ENCODE measurements around the gene BRME1.
A peak's percentile ranks its signal among the peaks of the same experiment; 100 is the strongest.

BRME1 gene

DNA sequence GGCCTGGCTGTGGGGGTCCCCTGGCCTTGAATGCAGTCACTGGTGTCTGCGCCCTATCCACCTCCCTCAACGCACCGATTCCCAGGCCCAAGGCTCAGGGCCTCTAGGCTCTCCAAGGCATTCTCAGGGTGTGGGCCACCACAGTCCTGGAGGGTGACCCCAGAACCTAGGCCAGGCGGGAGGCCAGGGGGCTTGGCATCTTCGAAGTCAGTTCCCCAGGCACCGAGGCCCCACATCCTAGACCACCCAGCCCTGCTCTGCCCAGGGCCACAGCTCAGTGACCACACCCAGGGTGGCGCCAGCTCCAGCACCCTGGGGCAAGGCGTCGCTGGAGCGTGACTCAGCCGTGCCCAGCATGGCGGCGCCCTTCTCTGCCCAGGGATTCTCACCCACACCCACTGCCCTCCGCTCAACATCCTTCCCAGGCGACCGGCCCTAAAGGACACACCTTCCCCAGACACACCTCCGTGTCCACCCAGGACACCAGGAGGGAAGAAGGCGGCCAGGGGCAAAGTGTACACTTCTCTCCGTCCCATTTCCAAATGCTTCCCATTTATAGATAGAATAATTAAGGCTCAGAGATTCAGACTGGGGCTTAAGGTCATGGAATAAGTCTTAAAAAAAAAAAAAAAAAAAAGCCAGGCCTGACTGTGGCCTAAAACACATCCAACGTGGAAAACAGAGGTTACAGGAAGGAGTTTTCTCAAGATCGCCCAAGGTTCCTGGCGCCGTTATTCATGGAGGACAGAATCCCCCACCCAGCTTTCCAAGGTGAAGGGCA, 65.4 kb downstream of the BRME1 start:
- no peak for DNase-seq
- in situ Hi-C loops (cut with MboI; ENCODE audit: low pct_unique_long_range_greater_than_20kb, low sequenced_read_pairs), result loop anchor here (10.0 kb wide), 1 partner anchor 56 kb away; no protein-coding TSS in a partner anchor

DNA sequence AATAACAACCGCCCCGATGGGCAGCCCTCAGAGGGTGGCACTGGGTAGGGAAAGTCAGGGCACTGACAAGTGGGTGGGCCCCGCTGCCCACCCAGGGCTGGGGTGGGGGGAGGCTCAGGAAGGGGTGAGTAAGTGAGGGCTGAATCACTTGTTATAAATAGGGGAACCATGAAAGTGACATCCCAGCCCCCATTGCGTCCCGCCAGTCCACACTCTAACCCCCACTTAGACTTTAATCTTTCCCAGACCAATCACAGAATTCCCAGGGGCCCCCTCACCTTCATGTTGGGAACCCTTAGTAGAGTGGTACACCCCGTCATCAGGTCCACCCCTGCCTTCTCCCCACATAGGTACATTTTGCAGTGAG, 66.0 kb downstream of the BRME1 start:
- in situ Hi-C loops (cut with MboI; ENCODE audit: low pct_unique_long_range_greater_than_20kb, low sequenced_read_pairs), result loop anchor here (10.0 kb wide), 1 partner anchor 55 kb away; no protein-coding TSS in a partner anchor
- DNase-seq, result no peak

DNA sequence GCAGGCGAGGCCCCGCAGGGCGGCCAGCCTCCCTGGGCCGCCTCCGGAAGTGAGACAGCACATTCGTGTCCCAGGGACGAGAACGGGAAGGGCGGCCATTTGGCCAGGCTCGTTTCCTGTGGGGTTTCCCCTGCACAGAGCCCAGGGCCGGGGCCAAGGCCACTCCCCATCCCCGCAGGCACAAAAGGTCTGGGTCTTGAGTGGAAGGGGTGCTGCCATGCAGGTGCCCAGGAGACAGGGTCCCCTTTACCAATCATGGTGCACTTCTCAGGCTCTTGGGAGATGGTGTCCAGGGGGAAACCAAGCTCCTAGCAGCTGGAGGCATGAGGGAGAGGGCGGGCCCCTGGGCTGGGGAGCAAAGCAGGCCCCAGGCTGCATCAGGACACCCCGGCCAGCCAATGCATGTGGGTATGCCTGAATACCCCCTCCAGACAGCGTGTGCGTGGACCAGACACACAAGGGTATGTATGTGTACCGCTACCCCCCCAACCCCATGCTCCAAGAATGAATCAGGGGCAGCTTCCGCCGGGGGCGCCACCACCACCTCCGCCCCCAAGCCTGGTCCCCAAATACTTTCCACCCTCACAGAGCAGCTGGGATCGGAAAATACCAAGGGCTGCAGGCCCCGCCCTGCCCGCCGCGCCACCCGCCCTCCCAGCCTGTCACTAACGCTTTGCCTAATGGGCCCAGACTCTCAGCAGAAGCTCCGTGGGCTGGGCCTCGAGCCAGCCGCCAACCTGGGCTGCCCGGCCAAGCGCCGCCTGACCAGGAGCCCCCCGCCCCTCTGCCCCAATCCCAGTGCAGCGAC, 66.6 kb downstream of the BRME1 start:
- DNase-seq, result peak; percentile 89
- in situ Hi-C loops (cut with MboI; ENCODE audit: low pct_unique_long_range_greater_than_20kb, low sequenced_read_pairs), result no loop called here

- DNase-seq, result no peak
- in situ Hi-C loops (cut with MboI; ENCODE audit: low pct_unique_long_range_greater_than_20kb, low sequenced_read_pairs), result no loop called here
Observed at GRCh38 chr19:13838435-13839129, 67.3 kb downstream of the BRME1 start.

- peak; percentile 92 for DNase-seq
- in situ Hi-C loops (cut with MboI; ENCODE audit: low pct_unique_long_range_greater_than_20kb, low sequenced_read_pairs), result no loop called here
Observed at GRCh38 chr19:13835791-13836723, 69.9 kb downstream of the BRME1 start.

DNA sequence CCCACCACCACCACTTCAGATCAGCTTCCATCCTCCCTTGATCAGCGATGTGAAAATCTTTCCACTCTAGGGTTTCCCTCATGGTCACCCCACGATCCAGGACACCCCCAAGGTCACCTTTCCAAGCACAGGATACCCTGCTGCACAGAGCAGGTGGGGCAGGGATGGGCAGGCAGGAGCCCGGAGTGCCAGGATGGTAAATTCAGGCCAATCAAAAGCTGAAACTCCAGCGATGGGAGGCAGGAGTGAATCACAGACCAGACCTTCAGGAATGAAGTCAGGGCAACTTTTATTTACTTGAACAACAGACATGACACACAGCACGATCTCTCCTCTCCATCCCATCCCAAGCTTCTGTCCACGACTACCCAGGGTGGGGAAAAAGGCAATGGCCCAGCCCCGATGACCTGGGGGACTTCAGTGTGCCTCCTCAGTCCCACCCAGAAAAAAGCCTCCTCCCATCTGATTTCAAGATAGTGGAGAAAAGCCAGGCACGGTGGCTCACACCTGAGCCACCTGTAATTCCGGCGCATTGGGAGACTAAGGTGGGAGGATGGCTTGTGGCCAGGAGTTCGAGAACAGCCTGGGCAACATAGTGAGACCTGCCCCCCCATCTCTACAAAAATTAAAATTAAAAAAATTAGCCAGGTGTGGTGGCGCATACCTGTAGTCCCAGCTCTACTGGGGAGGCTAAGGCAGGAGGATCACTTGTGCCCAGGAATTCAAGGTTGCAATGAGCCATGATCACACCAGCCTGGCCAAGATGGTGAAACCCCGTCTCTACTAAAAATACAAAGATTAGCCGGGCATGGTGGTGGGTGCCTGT, 71.5 kb downstream of the BRME1 start:
- DNase-seq, result no peak
- in situ Hi-C loops (cut with MboI; ENCODE audit: low pct_unique_long_range_greater_than_20kb, low sequenced_read_pairs), result no loop called here

- in situ Hi-C loops (cut with MboI; ENCODE audit: low pct_unique_long_range_greater_than_20kb, low sequenced_read_pairs), result no loop called here
- no peak for DNase-seq
Observed at GRCh38 chr19:13833330-13834243, 72.3 kb downstream of the BRME1 start.
